GM18499 (cell line): ENCODE measurements around the gene OSTC.
"Not testable (repeated sequence)": the region's sequence is repeated elsewhere in the genome, so short reads cannot be mapped to it uniquely, and the experiment has no call there.

ENCODE experiments used
- ATAC-seq: cut with Tn5 transposase; IDR thresholded peaks from one replicate; pipeline ENCODE4 v1.9.1; 2021; ENCODE audit warnings: moderate number of reproducible peaks; ENCODE audit not compliant: insufficient read depth, unreplicated experiment

The OSTC gene

GRCh38 chr4:108709722-108710121 is 59.3 kb downstream of the OSTC start:
- no peak for ATAC-seq

- ATAC-seq, result not testable (repeated sequence)
Measured at GRCh38 chr4:108710578-108710977, 60.2 kb downstream of the OSTC start.

- no peak for ATAC-seq
Measured at GRCh38 chr4:108714880-108715279, 64.5 kb downstream of the OSTC start.

- ATAC-seq, result no peak
Measured at GRCh38 chr4:108716340-108716739, 65.9 kb downstream of the OSTC start.

- ATAC-seq, result no peak
Measured at GRCh38 chr4:108717386-108717785, 67.0 kb downstream of the OSTC start.
